CD4-positive, alpha-beta T cell treated with Interleukin-1 beta for 1 hour (primary cell): ENCODE data around the gene YEATS4.

Experiments used
- DNase-seq, 2 donors: peaks; one replicate each; pipeline ENCODE4 v3.0.0-alpha.2; 2020 to 2022

Gene YEATS4

GRCh38 chr12:69396963-69397362 lies 37.4 kb downstream of the YEATS4 start:
- DNase-seq: no peak

GRCh38 chr12:69397978-69398377 lies 38.4 kb downstream of the YEATS4 start:
- no peak for DNase-seq

- DNase-seq: no peak
Observed at GRCh38 chr12:69401940-69402339, 42.4 kb downstream of the YEATS4 start.

GRCh38 chr12:69404851-69405565 lies 45.5 kb downstream of the YEATS4 start:
- DNase-seq: no peak

- DNase-seq: no peak
Observed at GRCh38 chr12:69405566-69405865, 46.0 kb downstream of the YEATS4 start.

- DNase-seq: no peak
Observed at GRCh38 chr12:69406217-69406616, 46.7 kb downstream of the YEATS4 start.

GRCh38 chr12:69410571-69410970 lies 51.0 kb downstream of the YEATS4 start:
- DNase-seq: no peak

- no peak for DNase-seq
Observed at GRCh38 chr12:69412655-69413054, 53.1 kb downstream of the YEATS4 start.

GRCh38 chr12:69415471-69416275 lies 56.1 kb downstream of the YEATS4 start:
- peak in 1 of 2 donors; percentile 7 for DNase-seq

GRCh38 chr12:69417231-69417630 lies 57.7 kb downstream of the YEATS4 start:
- no peak for DNase-seq

- no peak for DNase-seq
Observed at GRCh38 chr12:69417741-69418167, 58.2 kb downstream of the YEATS4 start.

GRCh38 chr12:69419701-69420100 lies 60.2 kb downstream of the YEATS4 start:
- no peak for DNase-seq

- DNase-seq: no peak
Observed at GRCh38 chr12:69421548-69421947, 62.0 kb downstream of the YEATS4 start.

GRCh38 chr12:69423037-69423905 lies 63.7 kb downstream of the YEATS4 start:
- no peak for DNase-seq

GRCh38 chr12:69425417-69425816 lies 65.9 kb downstream of the YEATS4 start:
- DNase-seq: no peak

GRCh38 chr12:69428351-69429073 lies 69.0 kb downstream of the YEATS4 start:
- no peak for DNase-seq

- no peak for DNase-seq
Observed at GRCh38 chr12:69430942-69431590, 71.5 kb downstream of the YEATS4 start.

GRCh38 chr12:69431591-69432222 lies 72.2 kb downstream of the YEATS4 start:
- DNase-seq: no peak

- no peak for DNase-seq
Observed at GRCh38 chr12:69433653-69434052, 74.1 kb downstream of the YEATS4 start.

GRCh38 chr12:69435644-69436043 lies 76.1 kb downstream of the YEATS4 start:
- DNase-seq: no peak

GRCh38 chr12:69437073-69437472 lies 77.5 kb downstream of the YEATS4 start:
- DNase-seq: no peak

- DNase-seq: no peak
Observed at GRCh38 chr12:69438539-69438938, 79.0 kb downstream of the YEATS4 start.
